Cardiac fibroblast (primary cell): ENCODE data around the gene NRIP1.
A peak's percentile ranks its signal among the peaks of the same experiment; 100 is the strongest.

Source experiments
- DNase-seq, 2 donors: peaks; one replicate each; pipeline versions ENCODE4 v3.0.0 to v3.0.0-alpha.2; 2010; ENCODE audit warnings: low read depth in 2 of 2
- H3K4me3 ChIP-seq, 2 donors: replicated peaks in 1 of 2; 1 replicate in 1 of 2; 2 replicates in 1 of 2; pipeline ENCODE4 v1.5.1; 2011; ENCODE audit warnings: low read depth in 2 of 2, low read length in 2 of 2, mild to moderate bottlenecking in 2 of 2, moderate library complexity in 1 of 2
- CTCF ChIP-seq: IDR thresholded peaks from one replicate; pipeline ENCODE4 v1.5.1; 2011; ENCODE audit warnings: low read depth, mild to moderate bottlenecking, low read length, inconsistent platforms

Gene NRIP1

GRCh38 chr21:14975136-14975919 is 89.5 kb downstream of the NRIP1 start:
- TF ChIP-seq CTCF: no peak
- H3K4me3 ChIP-seq: no peak overlapping the region
- DNase-seq: peak; percentile 32 to 79

- no peak for TF ChIP-seq CTCF
- DNase-seq: no peak
Observed at GRCh38 chr21:14972678-14973077, 92.1 kb downstream of the NRIP1 start.

GRCh38 chr21:14968821-14969220 is 96.0 kb downstream of the NRIP1 start:
- TF ChIP-seq CTCF: no peak
- DNase-seq: peak; percentile 35 to 59
- no peak overlapping the region for H3K4me3 ChIP-seq

More at GRCh38 chr21:14972678-14973077, 92.1 kb downstream of the NRIP1 start:
- no peak overlapping the region for H3K4me3 ChIP-seq

GRCh38 chr21:14968029-14968428 is 96.8 kb downstream of the NRIP1 start:
- TF ChIP-seq CTCF: no peak
- H3K4me3 ChIP-seq: no peak overlapping the region
- peak in 1 of 2 donors; percentile 52 for DNase-seq

GRCh38 chr21:14964621-14965020 is 100.2 kb downstream of the NRIP1 start:
- no peak overlapping the region for H3K4me3 ChIP-seq
- DNase-seq: no peak
- TF ChIP-seq CTCF: no peak

GRCh38 chr21:14962217-14962616 is 102.6 kb downstream of the NRIP1 start:
- TF ChIP-seq CTCF: no peak
- H3K4me3 ChIP-seq: no peak overlapping the region
- DNase-seq: no peak
